COLO829 (cell line): ENCODE data around the gene ZNF618.

Experiments used
- DNase-seq: peaks from one replicate; pipeline ENCODE4 v3.0.0; 2012; ENCODE audit warnings: low spot score

Gene ZNF618

DNA sequence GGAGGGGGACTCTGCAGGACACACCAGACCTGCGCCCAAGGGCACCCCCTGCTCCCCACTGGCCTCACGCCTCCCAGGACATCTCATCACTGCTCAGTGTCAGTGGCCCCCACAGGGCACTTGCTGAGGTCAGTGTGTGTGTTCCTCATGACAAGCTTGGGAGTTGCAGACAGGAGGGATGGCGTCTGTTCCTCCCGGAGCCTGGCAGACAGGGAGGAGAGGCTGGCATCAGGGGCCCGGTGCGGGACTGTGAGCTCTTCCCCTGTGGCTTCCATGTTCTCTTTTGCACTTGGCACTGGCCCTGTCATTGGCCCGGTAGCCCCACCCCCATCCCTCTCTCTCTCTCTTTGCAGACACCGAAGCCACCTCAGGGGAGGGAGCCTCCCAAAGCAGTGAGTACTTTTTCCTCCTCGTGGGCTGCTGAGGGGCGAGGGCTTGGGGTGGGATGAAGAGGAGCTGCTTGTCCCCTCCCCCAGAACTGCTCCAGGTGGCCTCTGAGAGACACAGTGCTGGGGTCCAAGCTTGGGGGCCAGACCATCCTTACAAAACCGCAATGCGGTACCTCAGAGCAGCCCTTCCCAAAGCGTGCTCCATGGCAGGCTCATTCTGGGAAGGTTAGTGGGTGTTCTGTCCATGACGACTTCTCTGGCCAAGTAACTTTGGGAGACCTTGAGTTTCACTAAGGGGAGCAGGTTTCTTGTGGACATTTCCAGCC, 126.3 kb downstream of the ZNF618 start:
- no peak for DNase-seq

GRCh38 chr9:114002986-114003350, 126.9 kb downstream of the ZNF618 start:
- DNase-seq, result no peak

DNA sequence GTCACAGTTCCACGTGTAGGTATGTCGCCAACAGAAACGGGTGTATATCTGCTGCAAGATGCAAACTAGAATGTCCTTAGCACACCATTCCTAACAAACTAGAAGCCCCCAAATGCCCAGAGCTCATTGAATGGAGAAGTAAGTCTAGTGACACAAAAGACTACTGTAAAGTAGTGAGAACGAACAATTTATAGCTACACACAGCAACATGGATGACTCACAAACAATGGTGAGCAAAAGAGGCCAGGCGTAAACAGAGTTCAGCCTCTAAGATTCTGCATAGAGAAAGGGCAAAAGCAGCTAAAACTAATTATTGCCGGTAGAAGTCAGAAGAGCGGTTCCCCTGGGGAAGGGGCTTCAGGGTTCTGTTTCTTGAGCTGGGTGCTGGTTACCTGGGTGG, 127.2 kb downstream of the ZNF618 start:
- peak; percentile 58 for DNase-seq

DNA sequence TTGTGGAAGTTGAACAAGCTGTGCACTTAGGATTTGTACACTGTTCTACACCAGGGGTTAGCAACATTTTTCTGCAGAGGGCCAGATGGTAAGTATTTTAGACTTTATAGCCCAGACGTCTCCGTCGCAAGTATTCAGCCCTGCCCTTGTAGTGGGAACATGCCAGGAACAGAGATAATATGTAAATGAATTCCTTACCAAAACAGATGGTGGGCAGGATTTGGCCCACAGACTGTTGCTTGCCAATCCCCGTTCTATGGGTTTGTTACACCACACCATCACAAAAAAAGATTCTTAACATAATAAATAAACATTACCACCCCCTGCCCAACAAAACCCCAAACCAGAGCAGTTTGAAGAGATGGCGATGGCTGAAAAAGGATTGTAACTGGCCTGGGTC, 127.6 kb downstream of the ZNF618 start:
- DNase-seq, result no peak

DNA sequence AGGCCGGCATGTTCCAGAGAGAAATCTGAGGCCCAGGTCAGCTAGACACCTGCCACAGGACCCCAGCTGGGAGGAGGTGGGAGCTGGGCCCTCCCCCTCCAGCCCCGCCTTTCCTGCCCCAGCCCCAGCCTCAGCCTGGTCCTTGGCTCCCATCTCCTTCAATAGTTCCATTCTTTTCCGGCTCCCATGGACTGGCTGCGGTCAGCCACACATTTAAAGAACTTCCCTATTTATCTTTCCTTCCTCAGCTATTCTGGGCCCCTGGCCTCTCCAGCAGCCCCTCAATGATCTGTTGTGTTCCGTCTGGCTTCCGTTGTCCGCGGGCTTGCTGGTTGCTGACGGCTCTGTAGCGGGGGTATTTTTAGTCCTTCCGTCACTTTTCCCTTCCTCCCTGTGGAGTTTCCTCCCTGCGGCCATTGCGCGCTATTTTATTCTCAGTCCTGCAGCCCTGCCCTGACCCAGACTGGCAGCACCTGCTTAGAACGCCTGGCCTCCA, 128.2 kb downstream of the ZNF618 start:
- DNase-seq, result peak; percentile 94

DNA sequence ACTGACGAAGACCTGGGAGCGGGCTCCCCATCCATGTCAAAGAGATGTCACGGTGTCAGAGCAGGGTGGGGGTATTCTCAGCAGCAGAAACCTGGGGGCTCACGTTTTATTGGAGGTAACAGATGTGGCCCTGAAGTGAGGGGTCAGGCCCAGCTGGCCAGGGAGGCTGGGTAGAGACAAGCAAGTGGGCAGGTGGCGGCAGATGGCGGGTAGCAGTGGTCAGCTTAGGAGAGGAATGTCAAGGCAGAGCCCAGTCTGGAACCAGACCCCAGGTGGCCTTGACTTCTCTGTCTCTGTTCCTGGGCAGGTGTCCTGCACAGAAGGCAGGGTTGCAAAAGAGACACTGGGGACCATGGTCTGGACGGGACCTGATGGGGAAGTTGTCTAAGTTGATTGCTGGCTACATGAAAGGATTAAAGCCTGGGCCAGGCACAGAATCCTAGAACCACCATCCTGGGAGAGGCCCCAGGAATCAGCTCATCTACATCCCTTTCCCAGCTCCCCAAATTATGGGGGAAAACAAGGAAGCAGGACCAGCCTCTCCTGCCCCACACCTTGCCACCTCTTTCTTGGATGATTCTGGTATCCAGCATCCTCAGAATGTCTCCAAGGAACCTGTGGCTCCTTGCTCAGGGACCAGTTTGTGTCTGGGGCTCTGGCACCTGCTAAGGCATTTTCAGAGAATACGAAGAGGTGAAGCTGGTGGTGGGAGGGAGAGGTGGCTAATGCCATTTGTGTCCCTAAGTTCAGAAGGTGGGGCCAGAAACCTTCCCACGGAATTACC, 129.5 kb downstream of the ZNF618 start:
- no peak for DNase-seq

DNA sequence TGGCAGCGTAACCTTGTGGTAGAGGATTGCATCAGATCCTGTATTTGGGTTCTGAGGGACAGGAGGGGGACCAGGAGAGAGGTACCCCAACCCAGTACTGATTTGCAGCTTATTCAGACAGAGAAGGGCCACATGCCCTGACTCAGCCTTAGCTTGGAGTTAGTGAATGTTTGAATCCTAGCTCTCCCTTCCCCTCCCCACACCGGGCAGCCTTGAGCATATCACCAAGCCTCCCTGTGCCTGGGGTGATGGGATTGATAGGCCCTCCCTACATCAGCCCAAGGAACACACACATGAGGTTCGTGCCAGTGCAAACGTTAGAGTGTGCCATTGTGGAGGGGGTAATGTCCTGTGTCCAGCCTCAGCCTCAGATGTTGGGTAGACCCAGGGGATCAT, 130.0 kb downstream of the ZNF618 start:
- DNase-seq, result no peak

DNA sequence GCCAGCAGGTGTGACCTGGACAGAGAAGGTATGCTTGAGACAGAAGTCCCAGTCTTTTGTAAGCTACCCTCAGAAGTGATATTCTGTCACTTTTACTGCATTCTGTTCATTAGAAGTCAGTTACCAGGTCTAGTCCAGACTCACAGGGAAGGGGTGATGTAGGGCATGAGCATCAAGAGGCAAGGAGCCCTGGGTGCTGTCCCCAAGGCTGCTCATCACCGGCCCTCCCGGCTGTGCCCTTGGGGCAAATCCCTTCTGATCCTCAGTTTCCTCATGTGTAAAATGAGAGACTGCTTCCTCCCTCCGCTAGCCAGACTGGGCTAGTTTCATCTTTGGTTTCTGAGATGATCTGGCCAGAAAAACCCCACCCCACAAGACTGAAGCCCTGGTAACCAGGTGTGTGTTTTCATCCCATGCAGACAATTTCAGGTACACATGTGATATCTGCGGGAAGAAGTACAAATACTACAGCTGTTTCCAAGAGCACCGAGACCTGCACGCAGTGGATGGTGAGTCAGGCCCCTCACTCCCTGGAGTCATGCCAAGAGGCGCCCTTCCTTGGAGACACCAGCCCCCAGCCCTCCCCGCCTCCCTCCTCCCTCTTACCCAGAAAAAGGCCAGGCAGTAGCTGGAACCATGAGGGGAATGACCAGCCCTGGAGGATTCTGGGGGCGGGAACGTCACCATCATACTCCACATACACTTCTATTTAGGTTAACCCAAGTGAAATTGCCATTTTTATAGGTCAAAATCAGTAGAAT, 131.0 kb downstream of the ZNF618 start:
- DNase-seq, result no peak

GRCh38 chr9:114007991-114008666, 132.0 kb downstream of the ZNF618 start:
- DNase-seq, result no peak

GRCh38 chr9:114008667-114009410, 132.7 kb downstream of the ZNF618 start:
- no peak for DNase-seq

GRCh38 chr9:114011313-114011712, 135.2 kb downstream of the ZNF618 start:
- no peak for DNase-seq

DNA sequence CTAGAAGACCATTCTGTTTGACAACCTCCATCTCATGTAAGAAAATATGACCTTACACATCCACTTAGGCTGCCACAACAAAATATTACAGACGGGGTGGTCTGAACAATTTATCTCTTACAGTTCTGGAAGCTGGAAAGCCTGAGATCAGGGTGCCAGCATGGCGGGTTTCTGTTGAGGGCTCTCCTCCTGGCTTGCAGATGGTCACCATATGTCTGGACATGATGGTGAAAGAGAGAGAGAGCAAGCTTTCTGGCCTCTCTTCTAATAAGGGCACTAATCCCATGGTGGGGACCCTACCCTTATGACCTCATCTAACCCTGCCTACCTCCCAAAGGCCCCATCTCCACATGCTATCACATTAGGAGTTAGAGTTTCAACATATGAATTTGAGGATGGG, 136.0 kb downstream of the ZNF618 start:
- no peak for DNase-seq

- no peak for DNase-seq
These were observed 137.9 kb downstream of the ZNF618 start for GRCh38 chr9:114014044-114014443.

- no peak for DNase-seq
These were observed 139.5 kb downstream of the ZNF618 start for GRCh38 chr9:114015607-114016006.

DNA sequence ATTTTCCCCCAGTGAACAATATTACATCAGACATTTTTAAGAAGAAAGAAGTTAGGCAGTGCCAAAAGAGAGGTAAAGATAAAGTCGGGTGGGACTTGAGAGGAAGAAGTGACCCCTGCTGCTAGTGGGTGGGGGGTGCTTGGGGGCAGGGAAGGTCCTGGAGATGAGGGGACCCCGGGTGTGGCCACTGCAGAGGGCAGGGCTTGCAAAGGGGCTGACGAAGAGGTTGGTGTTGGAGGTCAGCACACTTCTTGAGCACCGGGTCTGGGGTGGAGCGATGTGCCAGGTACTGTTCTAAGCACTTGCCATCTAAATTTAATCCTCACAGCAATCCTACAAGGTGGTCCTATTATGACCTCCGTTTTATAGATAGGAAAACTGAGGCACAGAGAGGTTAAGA, 140.0 kb downstream of the ZNF618 start:
- DNase-seq, result no peak

DNA sequence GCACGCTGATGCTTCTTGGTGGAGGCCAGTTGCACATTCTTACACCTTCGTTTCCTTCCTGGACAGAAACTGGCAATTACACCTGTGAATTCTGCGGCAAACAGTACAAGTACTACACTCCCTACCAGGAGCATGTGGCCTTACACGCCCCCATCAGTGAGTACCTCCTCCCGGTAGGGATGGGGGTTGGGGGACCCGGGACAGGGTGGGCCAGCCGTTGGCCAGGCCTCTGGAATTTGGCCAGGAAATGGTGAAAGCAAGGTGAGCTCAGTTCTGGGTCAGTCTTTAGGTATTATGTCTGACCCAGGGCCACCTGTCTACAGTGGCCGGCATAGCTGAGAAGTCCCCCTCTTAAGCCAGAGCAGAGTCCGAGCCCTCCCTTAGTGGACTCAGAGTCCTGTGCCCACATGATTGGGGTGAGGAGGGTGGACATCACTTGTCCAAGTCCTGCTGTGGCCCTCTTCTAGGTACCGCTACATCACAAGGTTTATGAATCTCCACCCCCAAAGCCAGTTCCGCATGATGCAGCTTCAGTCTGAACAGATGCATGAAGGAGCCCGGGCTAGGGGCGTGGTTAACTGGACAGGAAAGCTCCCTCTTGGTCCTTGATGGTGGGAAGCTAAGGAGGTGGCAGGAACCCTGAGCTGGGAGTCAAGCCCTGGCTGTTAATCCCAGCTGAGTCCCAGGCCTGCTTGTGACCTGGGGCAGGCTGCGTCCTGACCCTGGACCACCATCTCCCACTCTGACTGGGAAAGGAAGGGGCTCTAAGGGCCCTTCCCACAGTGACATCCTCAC, 140.7 kb downstream of the ZNF618 start:
- DNase-seq, result no peak

DNA sequence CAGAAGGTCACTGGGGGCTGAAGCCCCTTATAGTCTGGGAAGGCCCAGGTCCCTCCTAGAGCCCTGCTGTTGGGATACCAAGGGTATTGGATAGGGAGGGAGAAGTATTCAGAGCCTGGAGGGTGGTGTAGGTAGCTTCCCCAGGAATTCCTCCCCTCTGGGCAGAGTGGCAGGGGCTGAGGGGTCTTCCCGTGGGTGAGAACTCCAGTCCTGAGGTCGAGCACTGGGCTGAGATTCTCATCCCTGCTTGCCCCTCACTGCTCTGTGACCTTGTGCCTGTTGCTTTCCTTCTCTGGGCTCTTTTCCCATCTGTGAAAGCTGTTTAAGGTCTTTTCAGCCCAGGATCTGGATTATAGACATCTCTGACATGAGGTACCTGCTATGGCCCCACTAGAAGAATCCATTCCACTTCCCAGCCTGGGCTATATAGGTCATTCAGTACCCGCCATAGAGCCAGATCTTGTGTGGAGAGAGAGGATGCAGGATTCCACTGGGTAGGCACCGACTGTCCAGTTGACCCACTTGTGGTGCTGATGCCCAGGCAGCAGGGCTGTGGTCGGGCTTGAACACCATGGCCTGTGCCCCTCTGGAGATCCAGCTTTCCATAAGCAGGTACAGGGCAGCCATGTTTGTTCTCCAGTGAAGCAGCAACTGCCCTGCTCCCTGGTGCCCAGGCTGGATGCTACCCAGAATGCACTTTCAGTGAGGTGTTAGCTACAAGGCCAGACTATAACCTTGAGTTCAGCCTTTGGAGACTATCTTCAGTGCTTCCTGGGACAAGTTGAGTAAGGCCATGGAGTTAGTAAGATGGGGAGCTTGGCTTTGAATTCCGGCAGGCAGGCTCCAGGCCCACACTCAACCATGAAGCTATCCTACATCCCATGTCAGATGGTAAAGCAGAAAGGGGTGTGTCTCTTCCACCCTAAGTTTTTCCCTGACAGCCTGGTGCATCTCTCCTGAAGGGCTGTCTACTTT, 141.9 kb downstream of the ZNF618 start:
- no peak for DNase-seq

GRCh38 chr9:114021578-114021977, 145.5 kb downstream of the ZNF618 start:
- no peak for DNase-seq

- DNase-seq, result no peak
These were observed 147.9 kb downstream of the ZNF618 start for GRCh38 chr9:114023961-114024360.
